H1 (cell line): ENCODE results near the gene AP3M1. TPM values are rescaled to one million over a fixed set of nuclear protein-coding genes. Genes with fewer than 3 reads are reported as not detected.

Source experiments
- CTCF ChIA-PET: fragments of 300-600 bp; sonication (Branson Sonifier 250); formaldehyde crosslinking; loops from one replicate; lab custom pipeline; 2021; ENCODE audit not compliant: partially characterized antibody; lab: Charles Lee
- POLR2A ChIA-PET: fragments of 300-600 bp; sonication (Branson Sonifier 250); formaldehyde crosslinking; loops from one replicate; lab custom pipeline; 2021; ENCODE audit warnings: inconsistent platforms; ENCODE audit not compliant: partially characterized antibody; lab: Charles Lee
- DNase-seq, 2 experiments: peaks; one replicate each; pipeline versions ENCODE4 v3.0.0 to v3.0.0-alpha.2; 2010 to 2022; ENCODE audit warnings: low spot score in 2 of 2, low read depth in 1 of 2, mixed read lengths in 1 of 2
- FAIRE-seq: peaks from 2 replicates; lab custom pipeline; 2011; peaks lifted over from hg19 to GRCh38; lab: Jason Lieb, UNC
- H2AFZ ChIP-seq: 2 replicates; pipeline ENCODE4 v1.8.1; 2012; ENCODE audit warnings: low read length, inconsistent platforms
- H2AK5ac ChIP-seq: 2 replicates; pipeline ENCODE4 v1.6.1; 2013; ENCODE audit warnings: low read depth, low read length
- H2BK120ac ChIP-seq: replicated peaks from 2 replicates; pipeline ENCODE3; 2013; ENCODE audit warnings: low read depth, low read length, inconsistent platforms
- H2BK12ac ChIP-seq: 2 replicates; pipeline ENCODE4 v1.6.1; 2013; ENCODE audit warnings: low read depth, low read length
- H2BK15ac ChIP-seq: 2 replicates; pipeline ENCODE4 v1.6.1; 2013; ENCODE audit warnings: low read length
- H2BK20ac ChIP-seq: 2 replicates; pipeline ENCODE4 v1.6.1; 2013; ENCODE audit warnings: low read length
- H2BK5ac ChIP-seq: 2 replicates; pipeline ENCODE4 v1.6.1; 2013; ENCODE audit warnings: low read depth, low read length
- H3K14ac ChIP-seq: 2 replicates; pipeline ENCODE4 v1.6.1; 2013; ENCODE audit warnings: inconsistent platforms; ENCODE audit not compliant: insufficient read length
- H3K18ac ChIP-seq: 2 replicates; pipeline ENCODE4 v1.6.1; 2013; ENCODE audit warnings: low read length; ENCODE audit errors: extremely low read depth
- H3K23ac ChIP-seq: 2 replicates; pipeline ENCODE4 v1.6.1; 2013; ENCODE audit warnings: inconsistent platforms; ENCODE audit not compliant: insufficient read length
- H3K23me2 ChIP-seq: 2 replicates; pipeline ENCODE4 v1.6.1; 2013; ENCODE audit warnings: low read depth, low read length
- H3K27ac ChIP-seq: 2 replicates; pipeline ENCODE4 v1.6.1; 2011; ENCODE audit warnings: low read depth, low read length, inconsistent platforms
- H3K27me3 ChIP-seq, 4 experiments: replicated peaks in 1 of 4; 1 replicate in 1 of 4; 2 replicates in 3 of 4; pipeline versions ENCODE4 v1.6.1 to v1.8.1; 2011 to 2013; ENCODE audit warnings: low read length in 3 of 4, mild to moderate bottlenecking in 3 of 4, inconsistent platforms in 2 of 4, mixed read lengths in 2 of 4, moderate library complexity in 1 of 4; ENCODE audit not compliant: control insufficient read depth in 3 of 4, insufficient read depth in 3 of 4; ENCODE audit errors: extremely low read depth in 1 of 4
- H3K36me3 ChIP-seq, 4 experiments: 2 replicates each; pipeline versions ENCODE4 v1.6.1 to v1.8.1; 2011 to 2013; ENCODE audit warnings: mild to moderate bottlenecking in 4 of 4, low read length in 3 of 4, moderate library complexity in 2 of 4, control low read depth in 1 of 4, inconsistent platforms in 1 of 4; ENCODE audit not compliant: insufficient read depth in 4 of 4, control insufficient read depth in 2 of 4
- H3K4ac ChIP-seq: replicated peaks from 2 replicates; pipeline ENCODE3; 2013; ENCODE audit warnings: low read length, low read depth, mixed read lengths, inconsistent platforms; ENCODE audit not compliant: insufficient read length
- H3K4me1 ChIP-seq, 4 experiments: replicated peaks in 1 of 4; 1 replicate in 1 of 4; 2 replicates in 3 of 4; pipeline versions ENCODE4 v1.6.1 to v1.8.1; 2011 to 2013; ENCODE audit warnings: low read length in 3 of 4, inconsistent platforms in 2 of 4, mixed read lengths in 1 of 4; ENCODE audit not compliant: insufficient read depth in 4 of 4, control insufficient read depth in 3 of 4
- H3K4me2 ChIP-seq, 2 experiments: 2 replicates each; pipeline versions ENCODE4 v1.6.1 to v1.8.1; 2011 to 2013; ENCODE audit warnings: low read depth in 2 of 2, low read length in 2 of 2, control low read depth in 1 of 2, inconsistent platforms in 1 of 2, mild to moderate bottlenecking in 1 of 2; ENCODE audit not compliant: insufficient read depth in 1 of 2
- H3K4me3 ChIP-seq, 4 experiments: fragments of 200-600, 300-600 bp in 1 of 4; sonication (generic), shearing (Covaris generic), sonication (Bioruptor Twin) in 1 of 4; 2 replicates each; pipeline versions ENCODE4 v1.5.1 to v1.8.1; 2011 to 2016; ENCODE audit warnings: low read length in 4 of 4, low read depth in 3 of 4, control low read depth in 2 of 4, inconsistent platforms in 2 of 4, mild to moderate bottlenecking in 2 of 4, mixed read lengths in 1 of 4, moderate library complexity in 1 of 4; ENCODE audit not compliant: insufficient read depth in 2 of 4; ENCODE audit errors: extremely low read depth in 1 of 4
- H3K56ac ChIP-seq: replicated peaks from 2 replicates; pipeline ENCODE3; 2013; ENCODE audit warnings: low read depth, mild to moderate bottlenecking, mixed read lengths, low read length, inconsistent platforms; ENCODE audit not compliant: insufficient read length
- H3K79me1 ChIP-seq: 2 replicates; pipeline ENCODE4 v1.6.1; 2013; ENCODE audit warnings: low read depth, low read length, control low read depth
- H3K79me2 ChIP-seq, 2 experiments: 2 replicates each; pipeline versions ENCODE4 v1.6.1 to v1.8.1; 2012 to 2013; ENCODE audit warnings: low read length in 2 of 2, mild to moderate bottlenecking in 2 of 2, inconsistent platforms in 1 of 2; ENCODE audit not compliant: insufficient read depth in 2 of 2, control insufficient read depth in 1 of 2
- H3K9ac ChIP-seq, 4 experiments: replicated peaks in 1 of 4; 1 replicate in 1 of 4; 2 replicates in 3 of 4; pipeline versions ENCODE4 v1.6.1 to v1.8.1; 2011 to 2013; ENCODE audit warnings: low read depth in 3 of 4, low read length in 3 of 4, control low read depth in 2 of 4, mild to moderate bottlenecking in 2 of 4, moderate library complexity in 2 of 4, inconsistent platforms in 1 of 4; ENCODE audit errors: extremely low read depth in 1 of 4
- H3K9me3 ChIP-seq, 2 experiments: 2 replicates each; pipeline versions ENCODE4 v1.6.1 to v1.8.1; 2012 to 2013; ENCODE audit warnings: mild to moderate bottlenecking in 2 of 2, moderate library complexity in 2 of 2, control low read depth in 1 of 2, inconsistent platforms in 1 of 2, low read depth in 1 of 2, low read length in 1 of 2, mixed read lengths in 1 of 2; ENCODE audit not compliant: insufficient read depth in 2 of 2
- H4K20me1 ChIP-seq, 2 experiments: replicated peaks in 1 of 2; 2 replicates each; pipeline versions ENCODE3 to v1.8.1; 2011 to 2013; ENCODE audit warnings: inconsistent platforms in 2 of 2, low read length in 2 of 2, mild to moderate bottlenecking in 1 of 2; ENCODE audit not compliant: insufficient read depth in 2 of 2, control insufficient read depth in 1 of 2
- H4K5ac ChIP-seq: 2 replicates; pipeline ENCODE4 v1.6.1; 2013; ENCODE audit warnings: low read length, low read depth, mixed read lengths, inconsistent platforms; ENCODE audit not compliant: insufficient read length
- H4K8ac ChIP-seq: 2 replicates; pipeline ENCODE4 v1.8.0; 2013; ENCODE audit warnings: mild to moderate bottlenecking, moderate library complexity, low read length, inconsistent platforms; ENCODE audit not compliant: insufficient read depth; ENCODE audit errors: extremely low read depth
- H4K91ac ChIP-seq: replicated peaks from 2 replicates; pipeline ENCODE3; 2013; ENCODE audit warnings: low read length, mixed read lengths, inconsistent platforms; ENCODE audit not compliant: insufficient read length
- GABPA ChIP-seq: IDR thresholded peaks from 2 replicates; pipeline ENCODE4 v1.6.1; 2011; ENCODE audit warnings: mild to moderate bottlenecking, low read length, moderate library complexity, borderline replicate concordance; ENCODE audit not compliant: insufficient read depth
- WGBS, 2 experiments: shearing (Covaris generic) in 1 of 2; methylation state at CpG; one replicate each; pipeline versions ENCODE4 v1.1.6 to v1.1.7; 2013 to 2015; ENCODE audit warnings: low lambda C conversion rate in 2 of 2, mixed read lengths in 2 of 2, inconsistent platforms in 1 of 2, low coverage in 1 of 2, missing lambda C conversion rate in 1 of 2; ENCODE audit not compliant: insufficient replicate concordance in 2 of 2, insufficient coverage in 1 of 2, insufficient read length in 1 of 2; ENCODE audit errors: extremely low coverage in 1 of 2, missing lambda C conversion rate in 1 of 2; 5-methylcytosine and 5-hydroxymethylcytosine counted together
- polyA plus RNA-seq, 7 experiments: library from polyadenylated mRNA; depleted of rRNA in 3 of 7; stranded (reverse) in 5 of 7; unstranded in 2 of 7; fragments of >200 nt in 5 of 7; fragments of 200-250 nt in 2 of 7; gene quantifications; 1 replicate in 5 of 7; 2 replicates in 1 of 7; 4 replicates in 1 of 7; pipeline versions ENCODE4 v1.2.1 to v1.2.3, GENCODE V29; 2011 to 2013; ENCODE audit warnings: missing spikeins in 2 of 7, mixed read lengths in 2 of 7
- total RNA-seq: library from RNA; stranded (reverse); fragmentation: NEBNext Ultra II Directional; extraction: Animal tissue kit (Norgen Biotek cat#: 25700); gene quantifications from 2 replicates; pipeline ENCODE4 v1.2.1, GENCODE V29; 2021

AP3M1 gene
- total and polyA plus RNA-seq, 2 of the 8 experiments (the other 6 are each of a cell fraction or from before 2014, with no cell fraction given), result 23.9 to 38.9 TPM

DNA sequence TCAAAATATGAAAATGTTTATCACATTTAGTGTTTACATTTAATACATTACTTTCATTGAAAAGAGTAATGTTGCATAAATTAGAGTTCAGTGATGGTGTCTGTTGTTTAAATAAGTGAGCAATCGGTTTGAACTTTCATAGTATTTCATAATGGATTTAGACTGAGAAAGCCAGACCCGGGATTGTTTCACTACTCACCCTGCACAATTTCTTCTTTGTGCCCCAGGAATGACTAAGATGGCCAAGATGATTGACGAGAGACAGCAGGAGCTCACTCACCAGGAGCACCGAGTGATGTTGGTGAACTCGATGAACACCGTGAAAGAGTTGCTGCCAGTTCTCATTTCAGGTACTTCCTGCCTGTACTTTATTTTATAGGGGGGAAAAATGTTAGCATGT lies 78.1 kb downstream of the AP3M1 start:
- no peak overlapping the region for H2BK12ac ChIP-seq
- no peak overlapping the region for H3K4ac ChIP-seq
- H3K23ac ChIP-seq, result no peak overlapping the region
- H3K14ac ChIP-seq, result no peak overlapping the region
- no peak overlapping the region for H2AFZ ChIP-seq
- no peak overlapping the region for H3K18ac ChIP-seq
- no peak for TF ChIP-seq GABPA
- H4K8ac ChIP-seq, result no peak overlapping the region
- no peaks in the 10 kb centered on the region for H3K9me3 ChIP-seq
- peaks cover 0 to 3% (median 1%) of the 10 kb centered on the region in 4 experiments; a peak in 3 of 7 replicates for H3K4me1 ChIP-seq
- no peaks in the 10 kb centered on the region for H3K23me2 ChIP-seq
- H3K56ac ChIP-seq, result no peak overlapping the region
- no peak overlapping the region for H3K9ac ChIP-seq
- FAIRE-seq, result no peak
- no peaks in the 10 kb centered on the region; the same call in 1 of the 2 replicates for H3K79me1 ChIP-seq
- no peak overlapping the region for H3K4me3 ChIP-seq
- H2BK5ac ChIP-seq, result no peak overlapping the region
- H3K27ac ChIP-seq, result no peak overlapping the region
- H3K36me3 ChIP-seq, result peaks cover 2 to 53% (median 19%) of the 10 kb centered on the region in 4 experiments
- CTCF ChIA-PET, result no interaction called here
- POLR2A ChIA-PET, result no interaction called here
- no peaks in the 10 kb centered on the region for H3K27me3 ChIP-seq
- H2AK5ac ChIP-seq, result no peak overlapping the region
- no peak overlapping the region for H2BK15ac ChIP-seq
- WGBS, 2 experiments, result 93% methylated on average over 6 of the region's 6 CpGs; no CpG with 5 or more reads in 1 of the 2 experiments
- H3K79me2 ChIP-seq, result peaks cover 0 to 42% of the 10 kb centered on the region in 2 experiments; a peak in 2 of 4 replicates
- no peak overlapping the region for H2BK20ac ChIP-seq
- no peaks in the 10 kb centered on the region for H4K20me1 ChIP-seq
- no peak overlapping the region for H3K4me2 ChIP-seq
- H4K91ac ChIP-seq, result no peak overlapping the region
- no peak overlapping the region for H4K5ac ChIP-seq
- DNase-seq, result no peak
- H2BK120ac ChIP-seq, result no peak overlapping the region
